ENCODE results near the gene PI4KA. TPM values are rescaled to one million over a fixed set of nuclear protein-coding genes. Genes with fewer than 3 reads are reported as not detected.

PI4KA gene
- polyA plus RNA-seq, 1 of the 3 experiments (the other 2 are of a cell fraction), result 30.0 TPM

GRCh38 chr22:20859615-20860014 is 1.0 kb upstream of the PI4KA start (continued):
- TF ChIP-seq, protein P1, sequence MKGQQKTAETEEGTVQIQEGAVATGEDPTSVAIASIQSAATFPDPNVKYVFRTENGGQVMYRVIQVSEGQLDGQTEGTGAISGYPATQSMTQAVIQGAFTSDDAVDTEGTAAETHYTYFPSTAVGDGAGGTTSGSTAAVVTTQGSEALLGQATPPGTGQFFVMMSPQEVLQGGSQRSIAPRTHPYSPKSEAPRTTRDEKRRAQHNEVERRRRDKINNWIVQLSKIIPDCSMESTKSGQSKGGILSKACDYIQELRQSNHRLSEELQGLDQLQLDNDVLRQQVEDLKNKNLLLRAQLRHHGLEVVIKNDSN (IDR thresholded peaks at IDR 0.05; ENCODE audit: borderline replicate concordance, low read depth), result no peak

- ChIA-PET POLR2A (interaction anchor here (1.4 kb wide), 1 partner anchor 54 kb away, joined by 3 read pairs; no protein-coding TSS in a partner anchor), CTCF (interaction anchor here (1.1 to 2.3 kb wide), 2 partner anchors 13 to 54 kb away, joined by 3 to 8 read pairs; no protein-coding TSS in a partner anchor)
- Histone ChIP-seq H3K9me3 (no peaks in the 10 kb centered on the region), H3K36me3 (replicated peaks in 1 of 2; ENCODE audit: control insufficient read depth in 1 of 2, insufficient read depth in 2 of 2, low read length in 1 of 2) (peaks cover 0 to under 1% of the 10 kb centered on the region in 2 experiments), H3K4me1 (ENCODE audit: control insufficient read depth in 1 of 2, insufficient read depth in 2 of 2, low read depth in 1 of 2, low read length in 1 of 2) (peaks cover 11 to 16% of the 10 kb centered on the region in 2 experiments; a peak in 2 of 4 replicates), H2AFZ (ENCODE audit: low read depth) (peak overlapping the region; percentile 84; the same call in 1 of the 2 replicates), H3K9me2 (no peaks in the 10 kb centered on the region), H3F3A (replicated peaks; ENCODE audit: insufficient read depth) (peaks cover 10% of the 10 kb centered on the region), H3K9ac (peak overlapping the region; percentile 74), H3K79me2 (ENCODE audit: insufficient read depth) (peaks cover 68% of the 10 kb centered on the region), H4K20me1 (ENCODE audit: insufficient read depth) (peaks cover 20% of the 10 kb centered on the region; the same call in 1 of the 2 replicates), H3K4me2 (peak overlapping the region; percentile 91), H3K4me3 (ENCODE audit: low read depth in 2 of 2, low read length in 1 of 2) (peak overlapping the region; percentile 72 to 88), H3K27me3 (ENCODE audit: insufficient read depth) (no peaks in the 10 kb centered on the region), H3K27ac (ENCODE audit: low read depth in 2 of 2, low read length in 1 of 2) (peak overlapping the region; percentile 71 to 73; a peak in 3 of 4 replicates)
- TF ChIP-seq MXI1 (IDR thresholded peaks at IDR 0.05; ENCODE audit: low read depth, low read length) (peak; percentile 75; the same call in 1 of the 2 replicates), POLR2AphosphoS5 (IDR thresholded peaks at IDR 0.05; ENCODE audit: low read depth, low read length) (peak; percentile 42; the same call in 1 of the 2 replicates), CHD2 (IDR thresholded peaks at IDR 0.05; ENCODE audit: low read length, partially characterized antibody) (peak; percentile 91)
- TF ChIP-seq, protein P2, sequence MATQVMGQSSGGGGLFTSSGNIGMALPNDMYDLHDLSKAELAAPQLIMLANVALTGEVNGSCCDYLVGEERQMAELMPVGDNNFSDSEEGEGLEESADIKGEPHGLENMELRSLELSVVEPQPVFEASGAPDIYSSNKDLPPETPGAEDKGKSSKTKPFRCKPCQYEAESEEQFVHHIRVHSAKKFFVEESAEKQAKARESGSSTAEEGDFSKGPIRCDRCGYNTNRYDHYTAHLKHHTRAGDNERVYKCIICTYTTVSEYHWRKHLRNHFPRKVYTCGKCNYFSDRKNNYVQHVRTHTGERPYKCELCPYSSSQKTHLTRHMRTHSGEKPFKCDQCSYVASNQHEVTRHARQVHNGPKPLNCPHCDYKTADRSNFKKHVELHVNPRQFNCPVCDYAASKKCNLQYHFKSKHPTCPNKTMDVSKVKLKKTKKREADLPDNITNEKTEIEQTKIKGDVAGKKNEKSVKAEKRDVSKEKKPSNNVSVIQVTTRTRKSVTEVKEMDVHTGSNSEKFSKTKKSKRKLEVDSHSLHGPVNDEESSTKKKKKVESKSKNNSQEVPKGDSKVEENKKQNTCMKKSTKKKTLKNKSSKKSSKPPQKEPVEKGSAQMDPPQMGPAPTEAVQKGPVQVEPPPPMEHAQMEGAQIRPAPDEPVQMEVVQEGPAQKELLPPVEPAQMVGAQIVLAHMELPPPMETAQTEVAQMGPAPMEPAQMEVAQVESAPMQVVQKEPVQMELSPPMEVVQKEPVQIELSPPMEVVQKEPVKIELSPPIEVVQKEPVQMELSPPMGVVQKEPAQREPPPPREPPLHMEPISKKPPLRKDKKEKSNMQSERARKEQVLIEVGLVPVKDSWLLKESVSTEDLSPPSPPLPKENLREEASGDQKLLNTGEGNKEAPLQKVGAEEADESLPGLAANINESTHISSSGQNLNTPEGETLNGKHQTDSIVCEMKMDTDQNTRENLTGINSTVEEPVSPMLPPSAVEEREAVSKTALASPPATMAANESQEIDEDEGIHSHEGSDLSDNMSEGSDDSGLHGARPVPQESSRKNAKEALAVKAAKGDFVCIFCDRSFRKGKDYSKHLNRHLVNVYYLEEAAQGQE (IDR thresholded peaks at IDR 0.05; ENCODE audit: low read depth, low read length), result no peak
- 3% methylated on average over 12 of the region's 38 CpGs for WGBS (ENCODE audit: low lambda C conversion rate)
- DNase-seq, result peak; percentile 95
Observed at GRCh38 chr22:20857838-20858614, 585 bp downstream of the PI4KA start.

GRCh38 chr22:20857247-20857643 is 1.4 kb downstream of the PI4KA start:
- Histone ChIP-seq H3K9me2 (no peaks in the 10 kb centered on the region), H3K27me3 (ENCODE audit: insufficient read depth) (no peaks in the 10 kb centered on the region), H3F3A (replicated peaks; ENCODE audit: insufficient read depth) (peaks cover 10% of the 10 kb centered on the region), H3K4me3 (ENCODE audit: low read depth in 2 of 2, low read length in 1 of 2) (peak overlapping the region; percentile 72 to 88), H3K27ac (ENCODE audit: low read depth in 2 of 2, low read length in 1 of 2) (peak overlapping the region; percentile 71 to 73; a peak in 3 of 4 replicates), H2AFZ (ENCODE audit: low read depth) (no peak overlapping the region), H3K4me1 (ENCODE audit: control insufficient read depth in 1 of 2, insufficient read depth in 2 of 2, low read depth in 1 of 2, low read length in 1 of 2) (peaks cover 11 to 16% of the 10 kb centered on the region in 2 experiments; a peak in 2 of 4 replicates), H3K9ac (peak overlapping the region; percentile 74; the same call in 1 of the 2 replicates), H4K20me1 (ENCODE audit: insufficient read depth) (peaks cover 20% of the 10 kb centered on the region; the same call in 1 of the 2 replicates), H3K9me3 (no peaks in the 10 kb centered on the region), H3K36me3 (replicated peaks in 1 of 2; ENCODE audit: control insufficient read depth in 1 of 2, insufficient read depth in 2 of 2, low read length in 1 of 2) (no peaks in the 10 kb centered on the region), H3K79me2 (ENCODE audit: insufficient read depth) (peaks cover 74% of the 10 kb centered on the region), H3K4me2 (peak overlapping the region; percentile 91)
- ChIA-PET POLR2A (interaction anchor here (1.4 kb wide), 1 partner anchor 53 kb away, joined by 3 read pairs; no protein-coding TSS in a partner anchor), CTCF (interaction anchor here (1.1 to 2.3 kb wide), 2 partner anchors 14 to 53 kb away, joined by 3 to 8 read pairs; no protein-coding TSS in a partner anchor)
- DNase-seq, result no peak
- WGBS (ENCODE audit: low lambda C conversion rate), result 19% methylated on average over 7 of the region's 7 CpGs
- TF ChIP-seq MXI1 (IDR thresholded peaks at IDR 0.05; ENCODE audit: low read depth, low read length) (peak; percentile 34; the same call in 1 of the 2 replicates), EP300 (IDR thresholded peaks at IDR 0.05; ENCODE audit: borderline replicate concordance in 1 of 2, low read depth in 1 of 2, low read length in 1 of 2) (no peak)

Measured in SK-N-SH (cell line).